OCI-LY1 (cell line): ENCODE data around the gene SLC5A1.

ENCODE experiments used
- H2AFZ ChIP-seq: fragments of 200-600 bp; sonication (generic), shearing (Covaris generic); 2 replicates; pipeline ENCODE4 v1.6.0; 2014; ENCODE audit warnings: antibody characterized with exemption, mild to moderate bottlenecking, low read length
- H3F3A ChIP-seq: fragments of 200-600 bp; sonication (generic), shearing (Covaris generic); 2 replicates; pipeline ENCODE4 v1.6.0; 2014; ENCODE audit warnings: mild to moderate bottlenecking, antibody characterized with exemption, low read length, moderate library complexity; ENCODE audit not compliant: insufficient read depth
- H3K27ac ChIP-seq: fragments of 200-600 bp; sonication (generic); 2 replicates; pipeline ENCODE4 v1.5.1; 2014; ENCODE audit warnings: low read length, mixed run types, mild to moderate bottlenecking, low read depth; ENCODE audit not compliant: poor library complexity, severe bottlenecking
- H3K27me3 ChIP-seq: fragments of 200-600 bp; sonication (generic); 2 replicates; pipeline ENCODE4 v1.6.0; 2014; ENCODE audit warnings: antibody characterized with exemption, mild to moderate bottlenecking, low read length, moderate library complexity; ENCODE audit not compliant: insufficient read depth
- H3K36me3 ChIP-seq: fragments of 200-600 bp; sonication (generic); 2 replicates; pipeline ENCODE4 v1.6.1; 2014; ENCODE audit warnings: mild to moderate bottlenecking, antibody characterized with exemption, low read length, moderate library complexity, mixed read lengths; ENCODE audit not compliant: insufficient read depth
- H3K4me1 ChIP-seq: fragments of 200-600 bp; sonication (generic); 2 replicates; pipeline ENCODE4 v1.5.1; 2014; ENCODE audit warnings: mild to moderate bottlenecking, low read length, moderate library complexity; ENCODE audit not compliant: insufficient read depth, severe bottlenecking
- H3K4me2 ChIP-seq: fragments of 200-600 bp; sonication (generic), shearing (Covaris generic); 2 replicates; pipeline ENCODE4 v1.6.1; 2014; ENCODE audit warnings: low read length
- H3K4me3 ChIP-seq: fragments of 200-600 bp; sonication (generic); 2 replicates; pipeline ENCODE4 v1.5.1; 2014; ENCODE audit warnings: low read length, low read depth, mild to moderate bottlenecking, mixed read lengths; ENCODE audit not compliant: poor library complexity, severe bottlenecking
- H3K79me2 ChIP-seq: fragments of 200-600 bp; shearing (Covaris generic); 2 replicates; pipeline ENCODE4 v1.6.1; 2016; ENCODE audit warnings: mixed run types, low read length, mixed read lengths; ENCODE audit not compliant: insufficient read depth
- H3K9ac ChIP-seq: fragments of 200-600 bp; sonication (generic), shearing (Covaris generic); 2 replicates; pipeline ENCODE4 v1.6.1; 2014; ENCODE audit warnings: mild to moderate bottlenecking, low read length, mixed read lengths
- H3K9me2 ChIP-seq: fragments of 200-600 bp; sonication (generic), shearing (Covaris generic); 2 replicates; pipeline ENCODE4 v1.6.1; 2014; ENCODE audit warnings: low read depth, mild to moderate bottlenecking, low read length, mixed read lengths
- H3K9me3 ChIP-seq: fragments of 200-600 bp; shearing (Covaris generic); 2 replicates; pipeline ENCODE4 v1.6.1; 2014; ENCODE audit warnings: low read length, mixed read lengths
- H4K20me1 ChIP-seq: fragments of 200-600 bp; sonication (generic), shearing (Covaris generic); 2 replicates; pipeline ENCODE4 v1.6.0; 2016; ENCODE audit warnings: mild to moderate bottlenecking, low read length; ENCODE audit not compliant: insufficient read depth
- EZH2 ChIP-seq: fragments of 200-600 bp; sonication (generic), shearing (Covaris generic); IDR thresholded peaks from 2 replicates; pipeline ENCODE4 v1.8.0; 2017; ENCODE audit warnings: borderline replicate concordance, mixed run types, mild to moderate bottlenecking, antibody characterized with exemption, low read length, moderate library complexity, mixed read lengths
- TF ChIP-seq, protein P1 (sequence below): fragments of 200-600 bp; sonication (generic), shearing (Covaris generic); IDR thresholded peaks from 2 replicates; pipeline ENCODE4 v1.5.1; 2017; ENCODE audit warnings: mild to moderate bottlenecking, antibody characterized with exemption, low read length, moderate library complexity, mixed read lengths

Gene SLC5A1

DNA sequence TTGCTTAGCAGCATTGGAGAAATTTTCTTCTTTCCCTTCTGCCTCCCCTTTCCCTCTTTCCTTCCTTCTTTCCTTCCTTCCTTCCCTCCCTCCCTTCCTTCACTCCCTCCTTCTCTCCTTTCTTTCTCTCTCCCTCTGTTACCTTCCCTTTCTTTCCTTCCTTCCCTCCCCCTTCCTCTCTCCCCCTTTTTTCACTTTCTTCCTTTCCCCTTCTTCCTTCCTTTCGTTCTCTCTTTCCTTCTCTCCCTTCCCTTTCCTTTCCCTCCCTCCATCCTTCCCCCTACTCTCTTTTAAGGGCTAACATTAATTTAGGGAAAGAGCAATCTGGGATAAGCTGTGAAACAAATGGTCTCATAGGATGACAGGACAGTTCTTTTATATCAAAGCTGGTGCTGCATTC is 34.1 kb downstream of the SLC5A1 start:
- Histone ChIP-seq H3K27me3 (0 out of 2 replicates have a peak, but pooled peaks cover 4% of the 10 kb centered on the region), H3K27ac (no peak overlapping the region), H4K20me1 (no peaks in the 10 kb centered on the region), H3K9ac (no peak overlapping the region), H3K36me3 (no peaks in the 10 kb centered on the region), H3F3A (no peaks in the 10 kb centered on the region), H3K9me3 (no peaks in the 10 kb centered on the region), H3K4me3 (no peak overlapping the region), H3K4me1 (no peaks in the 10 kb centered on the region), H3K79me2 (no peaks in the 10 kb centered on the region), H3K4me2 (no peak overlapping the region), H2AFZ (no peak overlapping the region), H3K9me2 (no peaks in the 10 kb centered on the region)
- TF ChIP-seq EZH2 = no peak
- TF ChIP-seq, protein P1, sequence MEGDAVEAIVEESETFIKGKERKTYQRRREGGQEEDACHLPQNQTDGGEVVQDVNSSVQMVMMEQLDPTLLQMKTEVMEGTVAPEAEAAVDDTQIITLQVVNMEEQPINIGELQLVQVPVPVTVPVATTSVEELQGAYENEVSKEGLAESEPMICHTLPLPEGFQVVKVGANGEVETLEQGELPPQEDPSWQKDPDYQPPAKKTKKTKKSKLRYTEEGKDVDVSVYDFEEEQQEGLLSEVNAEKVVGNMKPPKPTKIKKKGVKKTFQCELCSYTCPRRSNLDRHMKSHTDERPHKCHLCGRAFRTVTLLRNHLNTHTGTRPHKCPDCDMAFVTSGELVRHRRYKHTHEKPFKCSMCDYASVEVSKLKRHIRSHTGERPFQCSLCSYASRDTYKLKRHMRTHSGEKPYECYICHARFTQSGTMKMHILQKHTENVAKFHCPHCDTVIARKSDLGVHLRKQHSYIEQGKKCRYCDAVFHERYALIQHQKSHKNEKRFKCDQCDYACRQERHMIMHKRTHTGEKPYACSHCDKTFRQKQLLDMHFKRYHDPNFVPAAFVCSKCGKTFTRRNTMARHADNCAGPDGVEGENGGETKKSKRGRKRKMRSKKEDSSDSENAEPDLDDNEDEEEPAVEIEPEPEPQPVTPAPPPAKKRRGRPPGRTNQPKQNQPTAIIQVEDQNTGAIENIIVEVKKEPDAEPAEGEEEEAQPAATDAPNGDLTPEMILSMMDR = no peak

DNA sequence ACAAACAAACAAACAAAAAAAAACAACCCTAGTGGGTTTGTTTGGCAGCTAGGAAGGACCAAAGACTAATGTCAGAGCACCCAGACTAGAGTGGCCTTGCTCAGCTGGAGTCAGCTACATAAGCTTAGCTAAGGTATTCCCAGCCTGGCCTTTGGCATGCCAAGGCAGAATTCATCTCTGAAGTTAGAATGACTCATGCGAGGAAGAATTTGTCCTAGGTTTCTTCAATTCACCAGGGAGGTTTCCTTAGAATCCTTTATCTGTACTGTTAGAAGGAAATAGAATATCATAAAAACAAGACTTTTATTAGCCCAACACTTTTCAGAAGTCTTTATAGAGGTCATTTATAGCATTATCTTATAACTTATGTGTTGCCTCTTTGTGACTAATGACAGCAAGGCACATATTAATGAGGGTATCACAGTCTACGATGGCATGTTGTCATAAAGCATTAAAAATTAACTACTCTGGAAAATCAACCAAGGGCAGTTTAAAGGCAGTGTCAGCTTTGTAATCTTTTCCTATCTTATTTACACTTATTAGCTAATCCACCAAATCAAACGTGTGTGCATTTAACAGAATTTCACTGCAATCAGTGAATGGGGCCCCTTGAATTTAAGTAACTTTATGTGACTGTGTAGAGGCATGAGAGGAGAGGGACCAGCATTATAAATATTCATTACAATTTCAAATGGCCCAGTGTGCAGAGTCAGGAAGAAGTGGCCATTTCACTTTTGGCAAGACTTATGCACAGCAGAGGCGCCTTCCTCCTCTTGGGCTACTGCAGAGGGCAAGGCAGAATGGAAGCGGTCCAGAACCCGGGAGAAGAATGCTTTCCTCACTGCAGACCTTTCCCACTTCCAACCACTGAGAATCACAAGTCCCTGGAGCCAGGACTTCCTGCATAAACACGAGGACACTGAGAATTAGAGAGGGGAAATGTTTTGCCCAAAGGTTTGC is 36.3 kb downstream of the SLC5A1 start:
- Histone ChIP-seq H3K9me3 (no peaks in the 10 kb centered on the region), H2AFZ (no peak overlapping the region), H3F3A (no peaks in the 10 kb centered on the region), H3K27ac (no peak overlapping the region), H3K79me2 (no peaks in the 10 kb centered on the region), H3K9ac (no peak overlapping the region), H3K4me1 (no peaks in the 10 kb centered on the region), H3K36me3 (no peaks in the 10 kb centered on the region), H3K4me2 (no peak overlapping the region), H4K20me1 (no peaks in the 10 kb centered on the region), H3K27me3 (0 out of 2 replicates have a peak, but pooled peaks cover 4% of the 10 kb centered on the region), H3K4me3 (no peak overlapping the region), H3K9me2 (no peaks in the 10 kb centered on the region)
- TF ChIP-seq, protein P1 = no peak
- no peak for TF ChIP-seq EZH2

DNA sequence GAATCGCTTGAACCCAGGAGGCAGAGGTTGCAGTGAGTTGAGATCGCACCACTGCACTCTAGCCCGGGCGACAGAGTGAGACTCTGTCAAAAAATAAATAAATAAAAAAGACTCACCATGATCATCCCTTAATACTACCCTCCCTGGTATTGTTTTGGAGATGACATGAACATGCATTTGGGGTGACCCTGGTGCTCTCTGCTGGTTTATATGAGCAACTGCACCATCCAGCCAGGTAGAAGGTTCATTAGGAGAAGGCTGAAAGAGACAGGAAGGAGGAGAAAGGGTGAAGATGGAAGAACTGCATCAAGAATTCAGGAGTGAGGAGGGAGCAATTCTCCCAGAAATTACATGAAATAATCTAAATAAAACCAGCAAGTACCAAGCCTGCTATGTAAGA is 37.8 kb downstream of the SLC5A1 start:
- Histone ChIP-seq H3K79me2 (no peaks in the 10 kb centered on the region), H3K9ac (no peak overlapping the region), H4K20me1 (no peaks in the 10 kb centered on the region), H3K36me3 (no peaks in the 10 kb centered on the region), H3K27ac (no peak overlapping the region), H2AFZ (no peak overlapping the region), H3F3A (no peaks in the 10 kb centered on the region), H3K4me2 (no peak overlapping the region), H3K4me1 (no peaks in the 10 kb centered on the region), H3K4me3 (no peak overlapping the region), H3K27me3 (0 out of 2 replicates have a peak, but pooled peaks cover 4% of the 10 kb centered on the region), H3K9me3 (no peaks in the 10 kb centered on the region), H3K9me2 (no peaks in the 10 kb centered on the region)
- TF ChIP-seq, protein P1 = peak; percentile 72
- no peak for TF ChIP-seq EZH2
